DOHH2 (cell line): ENCODE measurements around the gene ALCAM.

Experiments
- H3F3A ChIP-seq: fragments of 200-600 bp; sonication (generic), shearing (Covaris generic); 2 replicates; pipeline ENCODE4 v1.6.0; 2016; ENCODE audit warnings: antibody characterized with exemption, mild to moderate bottlenecking; ENCODE audit not compliant: control insufficient read depth, insufficient read depth
- H3K27ac ChIP-seq: fragments of 200-600 bp; sonication (generic); 2 replicates; pipeline ENCODE4 v1.5.1; 2014; ENCODE audit warnings: low read depth, mild to moderate bottlenecking, low read length, moderate library complexity
- H3K27me3 ChIP-seq: fragments of 200-600 bp; sonication (generic); 2 replicates; pipeline ENCODE4 v1.6.1; 2014; ENCODE audit warnings: mild to moderate bottlenecking, low read length, mixed read lengths; ENCODE audit not compliant: control insufficient read depth
- H3K36me3 ChIP-seq: fragments of 200-600 bp; sonication (generic); 2 replicates; pipeline ENCODE4 v1.6.1; 2014; ENCODE audit warnings: mild to moderate bottlenecking, low read length, moderate library complexity, mixed read lengths; ENCODE audit not compliant: control insufficient read depth
- H3K4me1 ChIP-seq: fragments of 200-600 bp; sonication (generic); 2 replicates; pipeline ENCODE4 v1.6.1; 2014; ENCODE audit warnings: mild to moderate bottlenecking, low read length, mixed read lengths; ENCODE audit not compliant: control insufficient read depth
- H3K4me2 ChIP-seq: fragments of 200-600 bp; sonication (generic); 2 replicates; pipeline ENCODE4 v1.6.0; 2014; ENCODE audit warnings: mild to moderate bottlenecking, low read length, moderate library complexity
- H3K4me3 ChIP-seq: fragments of 200-600 bp; sonication (generic); 2 replicates; pipeline ENCODE4 v1.5.1; 2014; ENCODE audit warnings: mild to moderate bottlenecking, low read length, mixed read lengths
- H3K79me2 ChIP-seq: fragments of 200-600 bp; sonication (generic); 2 replicates; pipeline ENCODE4 v1.6.1; 2014; ENCODE audit warnings: mild to moderate bottlenecking, low read length, mixed read lengths; ENCODE audit not compliant: control insufficient read depth
- H3K9me2 ChIP-seq: fragments of 200-600 bp; sonication (generic); replicated peaks from 2 replicates; pipeline ENCODE4 v1.6.1; 2014; ENCODE audit warnings: mild to moderate bottlenecking, low read length, mixed read lengths; ENCODE audit not compliant: control insufficient read depth
- H3K9me3 ChIP-seq: fragments of 200-600 bp; sonication (generic); 2 replicates; pipeline ENCODE4 v1.6.1; 2014; ENCODE audit warnings: antibody characterized with exemption, low read length, mixed read lengths; ENCODE audit not compliant: control insufficient read depth, insufficient read depth
- H4K20me1 ChIP-seq: fragments of 200-600 bp; sonication (generic); 2 replicates; pipeline ENCODE4 v1.6.0; 2014; ENCODE audit warnings: low read depth, mild to moderate bottlenecking, antibody characterized with exemption, low read length, moderate library complexity; ENCODE audit not compliant: control insufficient read depth, insufficient read depth
- EZH2phosphoT487 ChIP-seq: fragments of 200-600 bp; sonication (generic); IDR thresholded peaks from 2 replicates; pipeline ENCODE4 v1.6.1; 2017; ENCODE audit warnings: borderline replicate concordance, mild to moderate bottlenecking, antibody characterized with exemption, low read length, moderate library complexity, mixed read lengths
- TF ChIP-seq, protein P1 (sequence below): fragments of 200-600 bp; sonication (generic); IDR thresholded peaks from one replicate; pipeline ENCODE4 v1.5.1; 2014; ENCODE audit warnings: antibody characterized with exemption, mild to moderate bottlenecking, low read depth, low read length; ENCODE audit not compliant: poor library complexity, severe bottlenecking

Gene ALCAM

GRCh38 chr3:105496343-105496742 lies 129.6 kb downstream of the ALCAM start:
- no peaks in the 10 kb centered on the region for H3K9me3 ChIP-seq
- no peak overlapping the region for H3K4me2 ChIP-seq
- H3F3A ChIP-seq: no peaks in the 10 kb centered on the region
- H4K20me1 ChIP-seq: no peaks in the 10 kb centered on the region
- TF ChIP-seq EZH2phosphoT487: no peak
- TF ChIP-seq, protein P1, sequence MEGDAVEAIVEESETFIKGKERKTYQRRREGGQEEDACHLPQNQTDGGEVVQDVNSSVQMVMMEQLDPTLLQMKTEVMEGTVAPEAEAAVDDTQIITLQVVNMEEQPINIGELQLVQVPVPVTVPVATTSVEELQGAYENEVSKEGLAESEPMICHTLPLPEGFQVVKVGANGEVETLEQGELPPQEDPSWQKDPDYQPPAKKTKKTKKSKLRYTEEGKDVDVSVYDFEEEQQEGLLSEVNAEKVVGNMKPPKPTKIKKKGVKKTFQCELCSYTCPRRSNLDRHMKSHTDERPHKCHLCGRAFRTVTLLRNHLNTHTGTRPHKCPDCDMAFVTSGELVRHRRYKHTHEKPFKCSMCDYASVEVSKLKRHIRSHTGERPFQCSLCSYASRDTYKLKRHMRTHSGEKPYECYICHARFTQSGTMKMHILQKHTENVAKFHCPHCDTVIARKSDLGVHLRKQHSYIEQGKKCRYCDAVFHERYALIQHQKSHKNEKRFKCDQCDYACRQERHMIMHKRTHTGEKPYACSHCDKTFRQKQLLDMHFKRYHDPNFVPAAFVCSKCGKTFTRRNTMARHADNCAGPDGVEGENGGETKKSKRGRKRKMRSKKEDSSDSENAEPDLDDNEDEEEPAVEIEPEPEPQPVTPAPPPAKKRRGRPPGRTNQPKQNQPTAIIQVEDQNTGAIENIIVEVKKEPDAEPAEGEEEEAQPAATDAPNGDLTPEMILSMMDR: no peak
- no peak overlapping the region for H3K27ac ChIP-seq
- H3K79me2 ChIP-seq: no peaks in the 10 kb centered on the region
- H3K27me3 ChIP-seq: no peaks in the 10 kb centered on the region
- no peaks in the 10 kb centered on the region for H3K36me3 ChIP-seq
- no peak overlapping the region for H3K4me3 ChIP-seq
- no peaks in the 10 kb centered on the region for H3K9me2 ChIP-seq
- H3K4me1 ChIP-seq: no peaks in the 10 kb centered on the region

DNA sequence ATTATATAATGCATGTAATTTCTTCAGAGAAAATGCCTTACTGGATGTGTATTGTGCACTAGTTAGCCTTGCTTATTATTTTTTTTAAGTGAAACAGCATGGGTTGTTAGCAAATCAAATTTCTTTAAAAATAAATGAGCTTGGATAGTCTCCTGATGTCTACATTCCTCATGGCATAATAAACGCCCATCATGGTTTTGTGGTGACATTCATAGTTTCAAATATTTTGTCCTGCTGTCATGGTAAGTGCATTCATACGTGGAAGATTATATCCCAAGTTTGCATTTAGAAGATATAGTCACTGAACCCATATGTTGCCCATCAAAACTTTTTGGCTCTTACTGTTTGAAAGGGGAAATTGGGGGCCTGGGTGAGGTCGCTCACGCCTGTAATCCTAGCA lies 130.7 kb downstream of the ALCAM start:
- no peak overlapping the region for H3K4me2 ChIP-seq
- H3K27me3 ChIP-seq: no peaks in the 10 kb centered on the region
- H3K27ac ChIP-seq: no peak overlapping the region
- no peaks in the 10 kb centered on the region for H3K36me3 ChIP-seq
- H3K79me2 ChIP-seq: no peaks in the 10 kb centered on the region
- H3K9me3 ChIP-seq: no peaks in the 10 kb centered on the region
- H3K4me1 ChIP-seq: no peaks in the 10 kb centered on the region
- no peak for TF ChIP-seq EZH2phosphoT487
- TF ChIP-seq, protein P1: no peak
- H3F3A ChIP-seq: no peaks in the 10 kb centered on the region
- no peaks in the 10 kb centered on the region for H4K20me1 ChIP-seq
- no peaks in the 10 kb centered on the region for H3K9me2 ChIP-seq
- H3K4me3 ChIP-seq: no peak overlapping the region

- no peaks in the 10 kb centered on the region for H3K9me2 ChIP-seq
- H3K4me1 ChIP-seq: no peaks in the 10 kb centered on the region
- no peak overlapping the region for H3K4me2 ChIP-seq
- H3K27ac ChIP-seq: no peak overlapping the region
- H3F3A ChIP-seq: no peaks in the 10 kb centered on the region
- H3K36me3 ChIP-seq: no peaks in the 10 kb centered on the region
- H3K4me3 ChIP-seq: no peak overlapping the region
- no peaks in the 10 kb centered on the region for H3K9me3 ChIP-seq
- TF ChIP-seq, protein P1: no peak
- no peaks in the 10 kb centered on the region for H3K27me3 ChIP-seq
- H3K79me2 ChIP-seq: no peaks in the 10 kb centered on the region
- H4K20me1 ChIP-seq: no peaks in the 10 kb centered on the region
These were observed 133.3 kb downstream of the ALCAM start for GRCh38 chr3:105499961-105500360.

DNA sequence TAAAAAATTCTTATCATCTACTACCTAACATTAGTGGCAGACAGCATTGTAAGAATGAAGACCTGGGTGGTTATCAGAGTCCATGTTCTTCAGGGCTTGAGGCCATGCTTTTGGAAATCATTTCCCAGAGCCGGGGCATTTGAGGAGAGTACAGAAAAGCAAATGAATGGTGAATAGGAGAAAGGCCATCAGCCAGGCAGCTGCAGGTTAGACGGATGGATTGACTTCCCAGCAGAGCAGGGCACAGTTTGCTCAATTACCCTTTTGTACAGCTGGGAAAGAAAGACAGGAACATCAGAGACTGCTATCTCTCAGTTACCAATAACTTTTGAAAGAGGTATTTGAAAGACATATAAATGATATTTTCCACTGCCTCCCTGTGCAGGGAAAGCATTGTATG lies 135.6 kb downstream of the ALCAM start:
- Histone ChIP-seq H3K27ac (no peak overlapping the region), H3K9me3 (no peaks in the 10 kb centered on the region)
- TF ChIP-seq EZH2phosphoT487: no peak
- TF ChIP-seq, protein P1: no peak

More for the DNA sequence above, 135.6 kb downstream of the ALCAM start:
- Histone ChIP-seq H3K9me2 (no peaks in the 10 kb centered on the region), H3K4me2 (no peak overlapping the region), H3K27me3 (no peaks in the 10 kb centered on the region), H3K4me1 (no peaks in the 10 kb centered on the region), H4K20me1 (no peaks in the 10 kb centered on the region), H3K4me3 (no peak overlapping the region), H3F3A (no peaks in the 10 kb centered on the region), H3K79me2 (no peaks in the 10 kb centered on the region), H3K36me3 (no peaks in the 10 kb centered on the region)
